Airway epithelial cell (primary cell): ENCODE results near the gene CLDN10. TPM values are rescaled to one million over a fixed set of nuclear protein-coding genes. Genes with fewer than 3 reads are reported as not detected.

ENCODE experiments used
- total RNA-seq: library from RNA; depleted of rRNA; stranded (reverse); fragments of >200 nt; gene quantifications from 2 replicates; pipeline ENCODE4 v1.2.3, GENCODE V29; 2015

Gene CLDN10
- 0.78 and 1.7 TPM in 2 replicates for total RNA-seq

DNA sequence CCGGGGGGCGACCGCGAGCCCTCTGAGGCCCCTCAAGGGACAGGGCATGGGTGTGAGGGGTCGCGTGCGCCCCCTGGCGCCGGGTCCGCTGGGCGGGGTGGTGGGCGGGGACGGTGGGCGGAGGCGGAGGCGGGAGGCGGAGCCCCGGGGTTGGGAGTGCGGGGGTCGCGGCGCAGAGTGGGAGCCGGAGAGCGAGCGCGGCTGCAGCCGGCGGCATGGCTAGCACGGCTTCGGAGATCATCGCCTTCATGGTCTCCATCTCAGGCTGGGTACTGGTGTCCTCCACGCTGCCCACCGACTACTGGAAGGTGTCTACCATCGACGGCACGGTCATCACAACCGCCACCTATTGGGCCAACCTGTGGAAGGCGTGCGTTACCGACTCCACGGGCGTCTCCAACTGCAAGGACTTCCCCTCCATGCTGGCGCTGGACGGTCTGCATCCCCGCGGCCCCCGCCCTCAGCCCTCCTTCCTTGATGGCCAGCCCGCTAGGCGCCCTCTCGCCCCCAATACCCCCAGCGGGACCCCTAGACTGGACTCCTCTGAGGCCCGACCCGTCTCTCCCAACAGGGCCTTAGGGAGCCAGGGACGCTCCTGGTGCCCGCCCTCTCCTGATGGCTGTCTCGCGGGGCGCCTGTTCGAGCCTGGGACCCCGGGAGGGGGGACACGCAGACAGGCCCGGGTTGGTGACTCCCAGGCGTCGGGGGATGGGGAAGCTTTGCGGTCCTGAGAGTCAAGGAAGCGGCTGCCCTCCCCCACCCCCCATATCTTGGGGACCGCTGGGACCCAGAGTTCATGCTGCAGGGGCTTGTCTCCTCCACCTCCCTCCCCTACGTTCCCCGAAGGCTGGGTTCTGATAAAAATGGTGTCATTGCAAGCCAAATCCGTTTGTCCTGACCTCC lies at the start of gene CLDN10:
CLDN10 (plus strand) TSS at position 182 of the 903 bp plus-strand sequence; CDS start at position 216, 34 bp downstream.

Other genes starting within 250 kb of the CLDN10 start
- 21.2 and 29.9 TPM in 2 replicates for gene DZIP1, start 92.0 kb downstream of the CLDN10 start, total RNA-seq
- 29.9 and 34.5 TPM in 2 replicates for gene DNAJC3, start 124.4 kb downstream of the CLDN10 start, total RNA-seq